Pancreas (tissue), 10 donors: Measurements from ENCODE around the gene IDUA. TPM values are rescaled to one million over a fixed set of nuclear protein-coding genes. Genes with fewer than 3 reads are reported as not detected.

Source experiments
- ATAC-seq, 4 donors: fragments of 200-7000 bp; cut with Tn5 transposase; one replicate each; pipeline versions ENCODE4 v1.8.0 to v1.9.1; 2020; ENCODE audit warnings: mild to moderate bottlenecking in 4 of 4, moderate library complexity in 4 of 4
- DNase-seq, 6 donors: peaks; one replicate each; pipeline ENCODE4 v3.0.0-alpha.2; 2020
- FAIRE-seq: peaks from 2 replicates; lab custom pipeline; 2012; peaks lifted over from hg19 to GRCh38; lab: Jason Lieb, UNC
- H3K27ac ChIP-seq, 4 donors: fragments of 200-600 bp; sonication (generic); 1 replicate in 3 of 4; 2 replicates in 1 of 4; pipeline versions ENCODE4 v1.5.0 to v1.8.0; 2020
- H3K27me3 ChIP-seq, 4 donors: fragments of 200-600 bp; one replicate each; pipeline ENCODE4 v1.8.0; 2021
- H3K36me3 ChIP-seq, 3 donors: fragments of 200-600 bp; sonication (generic) in 1 of 3; one replicate each; pipeline versions ENCODE4 v1.5.0 to v1.8.0; 2020 to 2021
- H3K4me1 ChIP-seq, 3 donors: fragments of 200-600 bp; one replicate each; pipeline ENCODE4 v1.8.0; 2021
- H3K4me3 ChIP-seq, 4 donors: fragments of 200-600 bp; sonication (generic) in 2 of 4; one replicate each; pipeline versions ENCODE4 v1.5.0 to v1.8.0; 2020 to 2021
- H3K9me3 ChIP-seq, 4 donors: fragments of 200-600 bp; one replicate each; pipeline ENCODE4 v1.8.0; 2021
- CTCF ChIP-seq, 4 donors: fragments of 200-600 bp; sonication (generic) in 3 of 4; IDR thresholded peaks; one replicate each; pipeline versions ENCODE4 v1.5.0 to v1.8.0; 2021; ENCODE audit warnings: antibody characterized with exemption in 4 of 4
- WGBS, 2 donors: extraction: QIAGEN DNeasy Blood & Tissue Kit; methylation state at CpG; one replicate each; pipeline ENCODE4 v1.1.7; 2013; 5-methylcytosine and 5-hydroxymethylcytosine counted together
- intact Hi-C, 3 donors: fragments of 100-400 bp; cut with DNase I; formaldehyde crosslinking; loops; one replicate each; pipeline versions ENCODE4 v1.11.1 to v1.14.2; 2022
- polyA plus RNA-seq, 2 donors: library from polyadenylated mRNA; stranded (reverse); fragments of 200-250 nt; gene quantifications; one replicate each; pipeline ENCODE4 v1.2.3, GENCODE V29; 2013
- total RNA-seq, 6 donors: library from RNA; stranded (reverse); fragmentation: NEBNext Ultra II Directional in 4 of 6; extraction: Animal tissue kit (Norgen Biotek cat#: 25700) in 4 of 6; gene quantifications; one replicate each; pipeline versions ENCODE4 v1.2.1 to v1.2.4, GENCODE V29; 2021 to 2023
- donor health status: healthy with polysubstance abuse.
- donor health status: DM: no; HTN: no; CAD: no; lungs with moderate emphysema.
- donor health status: DM: no; HTN: no; CAD: no.
- donor health status: control.
- donor health status: control.
- donor health status: Bipolar disorder and iron deficiency.
- donor health status: DM: yes; HTN: yes; CAD: no.
- donor health status: DM: no; HTN: no; CAD: no.
- donor health status: DM: no; HTN: no; CAD: no.
- donor health status: DM: yes; HTN: yes; CAD: no.

IDUA gene
- total and polyA plus RNA-seq, 8 donors: 17.6 to 56.9 (median 23.3) TPM

DNA sequence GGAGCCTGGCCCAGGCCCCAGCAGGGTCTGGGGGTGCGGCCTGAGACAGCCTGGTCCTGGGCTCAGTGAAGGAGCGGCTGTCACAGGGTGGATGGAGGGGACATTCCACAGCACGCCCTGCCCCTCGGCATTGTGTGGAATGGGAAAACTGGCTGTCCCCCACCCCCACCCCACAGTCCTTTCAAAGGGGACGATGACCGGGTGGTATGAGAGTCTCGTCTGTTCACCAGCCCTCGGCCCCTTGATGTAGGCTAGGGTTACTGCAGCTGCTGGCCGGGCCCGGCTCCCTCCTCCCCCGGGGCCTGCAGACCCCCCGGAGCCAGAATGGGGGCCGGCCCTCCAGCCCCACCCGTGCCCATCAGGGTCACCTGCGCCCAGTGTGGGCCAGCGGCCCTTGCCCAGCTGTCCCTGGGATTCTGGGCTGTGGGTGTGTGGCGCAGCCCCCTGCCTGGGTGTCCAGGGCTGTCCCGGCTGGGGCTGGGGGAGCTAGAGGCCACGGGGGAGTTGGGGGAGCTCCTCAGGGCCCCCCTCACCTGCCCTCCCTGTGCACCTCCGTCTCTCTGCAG, 36.3 kb downstream of the IDUA start:
- no peaks in the 10 kb centered on the region for H3K4me1 ChIP-seq
- H3K9me3 ChIP-seq: no peaks in the 10 kb centered on the region
- 93 to 96% methylated on average over 20 of the region's 20 CpGs for WGBS, 2 donors
- H3K36me3 ChIP-seq: peaks cover 0 to 9% (median 6%) of the 10 kb centered on the region in 3 donors
- DNase-seq (no peak), ATAC-seq (no peak), FAIRE-seq (no peak)
- no peaks in the 10 kb centered on the region for H3K27me3 ChIP-seq
- no peak for TF ChIP-seq CTCF (IDR thresholded peaks at IDR 0.05)
- H3K4me3 ChIP-seq: no peak overlapping the region
- no peak overlapping the region for H3K27ac ChIP-seq
- intact Hi-C loops: no loop called here

DNA sequence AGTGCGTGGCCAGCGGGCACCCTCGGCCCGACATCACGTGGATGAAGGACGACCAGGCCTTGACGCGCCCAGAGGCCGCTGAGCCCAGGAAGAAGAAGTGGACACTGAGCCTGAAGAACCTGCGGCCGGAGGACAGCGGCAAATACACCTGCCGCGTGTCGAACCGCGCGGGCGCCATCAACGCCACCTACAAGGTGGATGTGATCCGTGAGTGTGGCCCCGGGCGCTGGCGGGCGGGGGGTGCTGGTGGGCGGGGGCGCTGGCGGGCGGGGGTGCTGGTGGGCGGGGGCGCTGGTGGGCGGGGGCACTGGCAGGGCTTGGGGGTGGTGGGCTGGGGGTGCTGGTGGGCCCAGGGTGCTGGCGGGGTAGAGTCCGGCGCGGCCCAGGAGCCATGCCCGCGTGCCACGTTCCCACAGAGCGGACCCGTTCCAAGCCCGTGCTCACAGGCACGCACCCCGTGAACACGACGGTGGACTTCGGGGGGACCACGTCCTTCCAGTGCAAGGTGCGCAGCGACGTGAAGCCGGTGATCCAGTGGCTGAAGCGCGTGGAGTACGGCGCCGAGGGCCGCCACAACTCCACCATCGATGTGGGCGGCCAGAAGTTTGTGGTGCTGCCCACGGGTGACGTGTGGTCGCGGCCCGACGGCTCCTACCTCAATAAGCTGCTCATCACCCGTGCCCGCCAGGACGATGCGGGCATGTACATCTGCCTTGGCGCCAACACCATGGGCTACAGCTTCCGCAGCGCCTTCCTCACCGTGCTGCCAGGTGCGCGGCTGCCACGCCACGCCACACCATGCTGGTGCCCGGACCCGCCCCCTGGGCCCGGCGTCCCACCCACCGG, 37.3 kb downstream of the IDUA start:
- no peak for TF ChIP-seq CTCF (IDR thresholded peaks at IDR 0.05)
- Histone ChIP-seq H3K27ac (no peak overlapping the region), H3K27me3 (no peaks in the 10 kb centered on the region), H3K36me3 (peaks cover 0 to 9% (median 6%) of the 10 kb centered on the region in 3 donors), H3K4me3 (no peak overlapping the region), H3K4me1 (no peaks in the 10 kb centered on the region), H3K9me3 (no peaks in the 10 kb centered on the region)
- intact Hi-C loops: no loop called here
- FAIRE-seq (no peak), ATAC-seq (no peak), DNase-seq (no peak)
- 97 to 98% methylated on average over 78 to 83 of the region's 83 CpGs for WGBS, 2 donors

- DNase-seq: no peak
- H3K36me3 ChIP-seq: peaks cover 0 to 9% (median 6%) of the 10 kb centered on the region in 3 donors
- no peak for TF ChIP-seq CTCF (IDR thresholded peaks at IDR 0.05)
- ATAC-seq: no peak
- no peak overlapping the region for H3K4me3 ChIP-seq
- H3K27ac ChIP-seq: no peak overlapping the region
- intact Hi-C loops: no loop called here
- no peaks in the 10 kb centered on the region for H3K27me3 ChIP-seq
- no peak for FAIRE-seq
- H3K9me3 ChIP-seq: no peaks in the 10 kb centered on the region
- WGBS, 2 donors: 89 to 93% methylated on average over 31 to 32 of the region's 32 CpGs
- H3K4me1 ChIP-seq: no peaks in the 10 kb centered on the region
Measured at GRCh38 chr4:1024882-1025545, 38.2 kb downstream of the IDUA start.

DNA sequence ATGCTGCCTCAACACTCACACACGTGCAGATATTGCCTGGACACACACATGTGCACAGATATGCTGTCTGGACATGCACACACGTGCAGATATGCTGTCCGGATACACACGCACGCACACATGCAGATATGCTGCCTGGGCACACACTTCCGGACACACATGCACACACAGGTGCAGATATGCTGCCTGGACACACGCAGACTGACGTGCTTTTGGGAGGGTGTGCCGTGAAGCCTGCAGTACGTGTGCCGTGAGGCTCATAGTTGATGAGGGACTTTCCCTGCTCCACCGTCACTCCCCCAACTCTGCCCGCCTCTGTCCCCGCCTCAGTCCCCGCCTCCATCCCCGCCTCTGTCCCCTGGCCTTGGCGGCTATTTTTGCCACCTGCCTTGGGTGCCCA, 39.3 kb downstream of the IDUA start:
- WGBS, 2 donors: 23 to 27% methylated on average over 17 of the region's 17 CpGs
- Histone ChIP-seq H3K27ac (no peak overlapping the region), H3K36me3 (peaks cover 0 to 9% (median 6%) of the 10 kb centered on the region in 3 donors), H3K4me3 (no peak overlapping the region), H3K9me3 (no peaks in the 10 kb centered on the region), H3K4me1 (no peaks in the 10 kb centered on the region), H3K27me3 (no peaks in the 10 kb centered on the region)
- peak in 5 of 6 donors; percentile 74 to 82 (median 79) for DNase-seq
- TF ChIP-seq CTCF (IDR thresholded peaks at IDR 0.05): no peak
- intact Hi-C loops: no loop called here
- peak; percentile 72 to 87 (median 81) for ATAC-seq
- no peak for FAIRE-seq
